DMS153 treated with DMSO at 0.1 percent for 48 hours (cell line): ENCODE results near the gene IFNL3.
"Not testable (repeated sequence)": the region's sequence is repeated elsewhere in the genome, so short reads cannot be mapped to it uniquely, and the experiment has no call there.

ENCODE experiments used
- DNase-seq: peaks from one replicate; lab custom pipeline; 2025; ENCODE audit not compliant: unreplicated experiment; lab: John Stamatoyannopoulos, UW

Gene IFNL3

GRCh38 chr19:39218230-39219007, 26.4 kb downstream of the IFNL3 start:
- DNase-seq: no peak

GRCh38 chr19:39217094-39217493, 27.7 kb downstream of the IFNL3 start:
- DNase-seq: no peak

- not testable (repeated sequence) for DNase-seq
These were observed 29.5 kb downstream of the IFNL3 start for GRCh38 chr19:39215323-39215722.

DNA sequence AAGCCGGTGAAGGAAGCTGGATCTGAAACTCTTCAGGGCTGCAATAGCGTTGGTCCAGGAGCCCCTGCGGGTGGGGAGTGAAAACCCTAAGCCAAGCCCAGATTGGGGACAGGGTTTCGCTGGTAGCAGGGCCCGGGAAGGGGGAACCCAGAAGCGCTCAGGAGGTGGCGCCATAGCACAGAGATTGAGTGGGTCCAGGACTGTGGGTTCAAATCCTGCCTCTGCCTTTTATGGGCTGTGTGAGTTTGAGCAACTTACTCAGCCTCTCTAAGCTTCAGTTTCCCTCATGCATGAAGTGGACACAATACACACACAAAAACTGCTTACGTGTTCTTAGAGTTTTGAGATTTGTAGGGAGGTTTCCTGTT, 32.4 kb downstream of the IFNL3 start:
- no peak for DNase-seq

- DNase-seq: no peak
These were observed 33.0 kb downstream of the IFNL3 start for GRCh38 chr19:39211731-39212374.

DNA sequence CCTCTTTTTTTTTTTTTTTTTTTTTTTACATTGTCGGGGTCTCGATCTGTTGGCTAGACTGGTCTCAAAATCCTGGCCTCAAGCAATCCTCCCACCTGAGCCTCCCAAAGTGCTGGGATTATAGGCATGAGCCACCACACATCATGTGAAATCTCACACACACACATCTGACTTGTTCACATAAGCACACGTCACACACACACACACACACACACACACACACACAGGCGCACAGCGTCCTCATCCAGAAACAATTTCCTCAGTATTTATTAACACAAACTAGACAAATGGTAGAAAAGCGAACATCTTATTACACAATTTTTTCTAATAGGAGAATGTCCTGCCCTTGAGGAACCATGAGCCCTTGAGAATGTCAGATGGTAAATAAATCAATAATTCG, 35.6 kb downstream of the IFNL3 start:
- DNase-seq: no peak

- no peak for DNase-seq
These were observed 36.5 kb downstream of the IFNL3 start for GRCh38 chr19:39208175-39208795.

- no peak for DNase-seq
These were observed 37.4 kb downstream of the IFNL3 start for GRCh38 chr19:39207293-39207836.

- DNase-seq: no peak
These were observed 38.7 kb downstream of the IFNL3 start for GRCh38 chr19:39206122-39206521.

- no peak for DNase-seq
These were observed 39.4 kb downstream of the IFNL3 start for GRCh38 chr19:39205449-39205764.

DNA sequence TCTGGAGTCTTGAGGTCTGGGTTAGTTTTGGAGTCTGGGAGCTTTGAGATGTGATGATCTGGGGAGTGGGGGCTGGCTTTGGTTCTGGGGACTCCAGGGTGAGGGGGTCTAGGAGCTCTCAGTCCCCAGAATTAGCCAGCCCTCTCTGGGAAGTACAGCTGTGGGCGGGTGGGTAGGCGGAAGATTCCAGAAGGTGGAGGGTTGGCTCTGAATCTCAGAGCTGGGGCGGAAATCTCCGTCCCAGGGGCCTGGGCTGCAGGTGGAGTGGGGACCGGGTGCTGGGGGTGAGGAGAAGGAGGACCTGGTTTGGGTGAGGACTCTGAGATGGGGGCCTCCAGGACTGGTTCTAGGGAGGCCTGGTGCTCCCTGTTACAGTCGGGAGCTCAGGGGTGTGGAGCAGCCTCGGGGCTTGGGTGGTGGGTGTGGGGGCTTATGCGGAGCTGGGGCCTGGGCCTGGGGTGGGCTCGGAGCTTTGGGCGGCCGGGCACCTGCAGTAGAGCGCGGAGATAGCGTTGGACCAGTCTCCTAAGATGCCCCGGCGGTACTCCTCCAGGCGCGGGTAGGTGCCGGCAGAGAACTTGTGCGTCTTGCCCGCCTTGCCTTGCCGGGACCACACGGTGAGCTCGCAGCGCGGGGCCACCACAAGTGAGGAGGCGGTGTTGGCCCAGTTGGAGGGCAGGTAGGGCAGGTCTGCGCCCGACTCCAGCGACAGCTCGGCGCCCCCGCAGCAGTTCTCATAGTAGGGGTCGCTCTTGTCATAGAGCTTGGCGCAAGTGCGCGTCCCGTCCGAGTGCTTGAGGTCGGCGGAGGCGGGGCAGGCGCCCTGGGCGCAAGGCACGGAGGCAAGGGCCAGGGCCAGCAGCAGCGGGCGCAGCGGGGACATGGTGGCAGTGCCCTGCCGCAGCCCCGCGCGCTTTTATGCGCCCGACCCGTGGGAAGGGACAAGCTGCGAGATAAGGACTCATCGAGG, 41.1 kb downstream of the IFNL3 start, which contains the start of gene SYCN:
Gene SYCN (minus strand): TSS at position 892 of the 970 bp plus-strand sequence. CDS start 9 bp downstream, at position 883.
- DNase-seq: no peak

GRCh38 chr19:39202998-39203355, 41.8 kb downstream of the IFNL3 start:
- DNase-seq: no peak

GRCh38 chr19:39200803-39201115, 44.0 kb downstream of the IFNL3 start:
- DNase-seq: no peak

DNA sequence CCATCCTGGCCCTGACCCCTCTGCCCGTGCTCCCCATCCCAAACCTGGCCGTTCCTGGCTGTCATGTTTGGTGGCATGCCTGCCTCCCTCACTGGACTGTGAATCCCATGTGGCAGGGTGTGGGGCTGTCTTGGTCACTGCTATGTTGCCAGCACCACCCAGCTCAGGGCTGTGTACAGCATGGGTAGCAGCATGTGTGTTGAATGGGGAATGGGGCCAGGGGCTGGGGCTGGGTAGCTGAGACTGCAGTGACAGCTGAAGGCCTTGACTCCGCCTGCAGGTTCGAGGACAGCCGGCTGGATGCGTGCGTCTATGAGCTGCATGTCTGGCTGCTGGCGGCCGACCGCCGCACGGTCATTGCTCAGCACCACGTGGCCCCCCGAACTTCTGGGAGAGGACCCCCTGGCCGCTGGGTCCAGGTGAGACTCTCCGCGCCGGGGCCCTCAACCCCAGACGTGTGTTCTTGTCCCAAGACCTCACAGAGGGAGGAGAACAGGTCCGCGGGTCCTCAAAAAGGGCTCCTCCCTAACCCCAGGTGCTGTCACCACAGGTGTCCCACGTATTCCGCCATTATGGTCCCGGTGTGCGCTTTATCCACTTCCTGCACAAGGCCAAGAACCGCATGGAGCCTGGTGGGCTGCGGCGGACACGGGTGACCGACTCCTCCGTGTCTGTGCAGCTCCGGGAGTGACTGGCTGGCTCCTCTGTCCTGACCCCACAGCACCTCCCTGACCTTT, 44.6 kb downstream of the IFNL3 start:
- no peak for DNase-seq

DNA sequence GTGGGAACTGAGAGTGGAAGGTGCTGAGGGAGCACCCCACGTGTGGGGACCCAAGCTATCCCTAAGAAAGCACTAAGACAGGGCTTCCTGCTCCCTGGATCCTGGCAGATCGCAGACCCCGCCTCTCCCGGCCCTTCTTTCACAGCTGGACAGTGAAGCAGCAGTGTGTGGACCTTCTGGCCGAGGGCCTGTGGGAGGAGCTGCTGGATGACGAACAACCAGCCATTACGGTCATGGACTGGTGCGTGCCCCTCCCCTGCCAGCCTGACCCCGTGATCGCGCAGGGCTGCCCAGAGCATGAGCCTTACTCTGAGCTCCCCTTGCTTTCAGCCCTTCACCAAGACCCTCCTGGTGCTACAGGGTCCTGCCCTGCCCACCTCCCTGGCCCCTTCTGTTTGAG, 45.8 kb downstream of the IFNL3 start:
- DNase-seq: no peak

DNA sequence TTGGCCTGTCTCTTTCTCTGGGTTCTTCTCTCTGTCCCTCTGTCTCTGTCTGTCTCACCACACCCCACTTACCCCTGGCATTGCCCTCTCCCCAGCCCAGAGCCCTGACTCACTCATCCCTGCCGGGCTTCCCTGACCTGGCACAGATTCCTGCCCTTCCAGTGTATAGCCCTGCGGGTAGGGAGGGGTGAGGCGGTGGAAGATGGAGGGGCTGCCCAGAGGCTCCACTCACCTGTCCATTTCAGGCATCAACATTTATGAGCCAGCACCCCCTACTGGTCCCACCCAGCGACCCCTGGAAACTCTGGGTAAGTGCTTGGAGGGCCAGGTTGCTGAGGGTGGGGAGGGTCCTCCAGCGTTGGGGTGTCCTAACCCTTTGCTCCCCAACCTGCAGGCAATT, 47.0 kb downstream of the IFNL3 start:
- DNase-seq: no peak

GRCh38 chr19:39196860-39197562, 47.8 kb downstream of the IFNL3 start, which contains the start of gene NCCRP1:
TSS of gene NCCRP1 (plus strand) at chr19:39196964. CDS start at chr19:39196983, 19 bp downstream.
- DNase-seq: no peak

DNA sequence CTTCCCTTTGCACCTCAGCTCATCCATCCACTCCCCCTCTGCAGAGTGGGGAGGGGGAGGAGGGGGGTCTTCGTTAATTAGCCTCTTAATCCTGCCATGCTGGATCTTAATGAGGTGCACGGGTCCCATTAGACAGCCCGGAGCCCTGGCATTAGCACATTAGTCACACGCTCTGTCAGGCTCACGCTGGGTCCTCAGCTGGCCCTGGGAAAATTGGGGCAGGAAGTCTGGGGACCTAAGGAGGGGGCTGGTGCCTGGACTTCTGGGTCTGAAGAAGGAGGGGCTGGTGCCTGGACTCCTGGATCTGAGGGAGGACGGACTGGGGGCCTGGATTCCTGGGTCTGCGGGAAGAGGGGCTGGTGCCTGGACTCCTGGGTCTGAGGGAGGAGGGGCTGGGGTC, 48.5 kb downstream of the IFNL3 start:
- no peak for DNase-seq

DNA sequence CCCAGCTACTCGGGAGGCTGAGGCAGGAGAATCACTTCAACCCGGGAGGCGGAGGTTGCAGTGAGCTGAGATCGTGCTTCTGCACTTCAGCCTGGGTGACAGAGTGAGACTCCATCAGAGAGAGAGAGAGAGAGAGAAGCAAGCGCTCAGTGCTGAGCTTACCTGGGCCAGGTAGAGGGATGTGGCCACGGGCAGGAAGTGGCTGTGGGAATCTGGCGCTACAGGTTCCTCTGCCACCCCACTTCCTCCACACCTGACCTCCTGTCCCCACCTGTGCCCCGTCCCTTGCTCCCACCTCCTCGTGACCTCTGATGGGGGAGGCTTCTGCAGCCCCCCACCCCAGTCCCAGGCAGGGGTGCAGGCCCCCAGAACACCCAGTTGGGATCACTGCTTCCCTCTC, 49.1 kb downstream of the IFNL3 start:
- DNase-seq: no peak
